ENCODE results near the gene MTNR1A. TPM values are rescaled to one million over a fixed set of nuclear protein-coding genes. Genes with fewer than 3 reads are reported as not detected.
"Not testable (repeated sequence)": the region's sequence is repeated elsewhere in the genome, so short reads cannot be mapped to it uniquely, and the experiment has no call there.

Gene MTNR1A
- total RNA-seq, 1 donor from 2014 or later: 0.40 TPM

GRCh38 chr4:186536285-186536684 is 19.1 kb downstream of the MTNR1A start:
- TF ChIP-seq CTCF (IDR thresholded peaks at IDR 0.05; ENCODE audit: unreplicated experiment): no peak

GRCh38 chr4:186534056-186534455 is 21.3 kb downstream of the MTNR1A start:
- Mint-ChIP-seq H3K36me3 (no peaks in the 10 kb centered on the region), H3K9me3 (no peaks in the 10 kb centered on the region), H3K4me1 (no peaks in the 10 kb centered on the region), H3K27me3 (ENCODE audit: low read depth) (peaks cover 4% of the 10 kb centered on the region), H3K4me3 (no peak overlapping the region), H3K27ac (no peak overlapping the region)
- no peak for DNase-seq (ENCODE audit: low spot score in 2 of 2, unreplicated experiment in 2 of 2)
- TF ChIP-seq CTCF (IDR thresholded peaks at IDR 0.05; ENCODE audit: unreplicated experiment): no peak

More at GRCh38 chr4:186536285-186536684, 19.1 kb downstream of the MTNR1A start:
- no peak overlapping the region for H3K4me3 Mint-ChIP-seq
- no peaks in the 10 kb centered on the region for H3K36me3 Mint-ChIP-seq
- H3K27me3 Mint-ChIP-seq (ENCODE audit: low read depth): peaks cover 4% of the 10 kb centered on the region
- no peak overlapping the region for H3K27ac Mint-ChIP-seq
- H3K9me3 Mint-ChIP-seq: peaks cover 7% of the 10 kb centered on the region
- no peak for DNase-seq (ENCODE audit: low spot score in 2 of 2, unreplicated experiment in 2 of 2)
- no peaks in the 10 kb centered on the region for H3K4me1 Mint-ChIP-seq

- not testable (repeated sequence) for H3K36me3 Mint-ChIP-seq; H3K27ac Mint-ChIP-seq; H3K4me3 Mint-ChIP-seq; H3K4me1 Mint-ChIP-seq; DNase-seq (ENCODE audit: low spot score in 2 of 2, unreplicated experiment in 2 of 2)
- peaks cover 11% of the 10 kb centered on the region for H3K27me3 Mint-ChIP-seq (ENCODE audit: low read depth)
- H3K9me3 Mint-ChIP-seq: peaks cover 11% of the 10 kb centered on the region
Observed at GRCh38 chr4:186523927-186524326, 31.4 kb downstream of the MTNR1A start.

GRCh38 chr4:186516287-186516686 is 39.1 kb downstream of the MTNR1A start:
- Mint-ChIP-seq H3K27me3 (ENCODE audit: low read depth) (peaks cover 3% of the 10 kb centered on the region), H3K27ac (no peak overlapping the region), H3K4me3 (no peak overlapping the region), H3K4me1 (no peaks in the 10 kb centered on the region), H3K9me3 (peaks cover 16% of the 10 kb centered on the region), H3K36me3 (no peaks in the 10 kb centered on the region)
- no peak for DNase-seq (ENCODE audit: low spot score in 2 of 2, unreplicated experiment in 2 of 2)
- no peak for TF ChIP-seq CTCF (IDR thresholded peaks at IDR 0.05; ENCODE audit: unreplicated experiment)

- Mint-ChIP-seq H3K27ac (no peak overlapping the region), H3K27me3 (ENCODE audit: low read depth) (peaks cover 3% of the 10 kb centered on the region), H3K4me1 (no peaks in the 10 kb centered on the region), H3K4me3 (no peak overlapping the region), H3K36me3 (no peaks in the 10 kb centered on the region), H3K9me3 (peaks cover 20% of the 10 kb centered on the region)
- DNase-seq (ENCODE audit: low spot score in 2 of 2, unreplicated experiment in 2 of 2): no peak
- TF ChIP-seq CTCF (IDR thresholded peaks at IDR 0.05; ENCODE audit: unreplicated experiment): no peak
Observed at GRCh38 chr4:186514271-186514950, 41.0 kb downstream of the MTNR1A start.

GRCh38 chr4:186504771-186505170 is 50.6 kb downstream of the MTNR1A start:
- DNase-seq (ENCODE audit: low spot score in 2 of 2, unreplicated experiment in 2 of 2); H3K9me3 Mint-ChIP-seq; H3K36me3 Mint-ChIP-seq; H3K4me3 Mint-ChIP-seq; H3K27ac Mint-ChIP-seq; H3K4me1 Mint-ChIP-seq: not testable (repeated sequence)
- H3K27me3 Mint-ChIP-seq (ENCODE audit: low read depth): peaks cover 22% of the 10 kb centered on the region

GRCh38 chr4:186502231-186502630 is 53.1 kb downstream of the MTNR1A start:
- no peaks in the 10 kb centered on the region for H3K9me3 Mint-ChIP-seq
- H3K27me3 Mint-ChIP-seq (ENCODE audit: low read depth): peaks cover 17% of the 10 kb centered on the region
- H3K27ac Mint-ChIP-seq: no peak overlapping the region
- DNase-seq (ENCODE audit: low spot score in 2 of 2, unreplicated experiment in 2 of 2): no peak
- no peaks in the 10 kb centered on the region for H3K36me3 Mint-ChIP-seq
- H3K4me3 Mint-ChIP-seq: no peak overlapping the region
- no peak for TF ChIP-seq CTCF (IDR thresholded peaks at IDR 0.05; ENCODE audit: unreplicated experiment)
- no peaks in the 10 kb centered on the region for H3K4me1 Mint-ChIP-seq

All from mesothelial cell of epicardium (in vitro differentiated cells).